GM12878 (cell line): Measurements from ENCODE around the gene FDXACB1. TPM values are rescaled to one million over a fixed set of nuclear protein-coding genes. Genes with fewer than 3 reads are reported as not detected.
A peak's percentile ranks its signal among the peaks of the same experiment; 100 is the strongest.

Experiments
- BHLHE40 ChIP-seq, 2 experiments: fragments of 450-650 bp in 1 of 2; IDR thresholded peaks; 2 replicates each; pipeline ENCODE4 v1.6.1; 2011 to 2017; ENCODE audit warnings: low read depth in 2 of 2, borderline replicate concordance in 1 of 2, improper control_type of control experiment in 1 of 2, low read length in 1 of 2, mild to moderate bottlenecking in 1 of 2
- CBFB ChIP-seq: IDR thresholded peaks from 2 replicates; pipeline ENCODE4 v1.6.1; 2016; ENCODE audit warnings: antibody characterized with exemption, low read depth
- CREB1 ChIP-seq: IDR thresholded peaks from 2 replicates; pipeline ENCODE4 v1.6.1; 2012; ENCODE audit warnings: low read depth, mild to moderate bottlenecking, inconsistent platforms
- CREM ChIP-seq: IDR thresholded peaks from 2 replicates; pipeline ENCODE4 v1.6.1; 2014; ENCODE audit warnings: antibody characterized with exemption, low read depth
- EGR1 ChIP-seq, 2 experiments: IDR thresholded peaks; 1 replicate in 1 of 2; 2 replicates in 1 of 2; pipeline ENCODE4 v1.6.1; 2011 to 2012; ENCODE audit warnings: low read depth in 2 of 2, low read length in 2 of 2, borderline replicate concordance in 1 of 2, mild to moderate bottlenecking in 1 of 2, moderate library complexity in 1 of 2
- HDGF ChIP-seq: fragments of 450-650 bp; IDR thresholded peaks from 2 replicates; pipeline ENCODE4 v1.6.1; 2016; ENCODE audit warnings: antibody characterized with exemption
- IRF4 ChIP-seq: IDR thresholded peaks from 2 replicates; pipeline ENCODE4 v1.6.1; 2011; ENCODE audit warnings: low read depth, low read length
- KDM1A ChIP-seq: fragments of 200-600 bp; sonication (generic); IDR thresholded peaks from 2 replicates; pipeline ENCODE4 v1.6.1; 2016; ENCODE audit warnings: borderline replicate concordance
- MTA2 ChIP-seq: fragments of 450-650 bp; IDR thresholded peaks from 2 replicates; pipeline ENCODE4 v1.6.1; 2016; ENCODE audit warnings: low read depth, mild to moderate bottlenecking, moderate library complexity
- NFYA ChIP-seq: IDR thresholded peaks from 2 replicates; pipeline ENCODE4 v1.6.1; 2011; ENCODE audit warnings: low read depth, mild to moderate bottlenecking, low read length, improper control_type of control experiment, borderline replicate concordance
- RB1 ChIP-seq: fragments of 450-650 bp; formaldehyde crosslinking; IDR thresholded peaks from 2 replicates; pipeline ENCODE4 v1.6.1; 2017; ENCODE audit warnings: mild to moderate bottlenecking, borderline replicate concordance
- RBBP5 ChIP-seq: fragments of 200-600 bp; sonication (generic); conservative IDR thresholded peaks from 2 replicates; pipeline ENCODE4 v1.6.1; 2016
- SIX5 ChIP-seq: IDR thresholded peaks from 2 replicates; pipeline ENCODE4 v1.6.1; 2011; ENCODE audit warnings: mild to moderate bottlenecking, low read depth, low read length, moderate library complexity; ENCODE audit not compliant: severe bottlenecking
- SMAD1 ChIP-seq: fragments of 450-650 bp; IDR thresholded peaks from 2 replicates; pipeline ENCODE4 v1.6.1; 2018; ENCODE audit warnings: mild to moderate bottlenecking, low read depth; ENCODE audit not compliant: partially characterized antibody
- SMARCA5 ChIP-seq: fragments of 450-650 bp; IDR thresholded peaks from 2 replicates; pipeline ENCODE4 v1.6.1; 2017; ENCODE audit warnings: mild to moderate bottlenecking
- SREBF1 ChIP-seq: IDR thresholded peaks from 2 replicates; pipeline ENCODE4 v1.6.1; 2012; ENCODE audit warnings: mild to moderate bottlenecking, low read length
- SREBF2 ChIP-seq: IDR thresholded peaks from 2 replicates; pipeline ENCODE4 v1.6.1; 2012; ENCODE audit warnings: mild to moderate bottlenecking, low read length
- TCF7 ChIP-seq: IDR thresholded peaks from 2 replicates; pipeline ENCODE4 v1.6.1; 2014; ENCODE audit warnings: antibody characterized with exemption, borderline replicate concordance
- ZNF274 ChIP-seq: IDR thresholded peaks from one replicate; pipeline ENCODE4 v1.8.0; 2011; ENCODE audit not compliant: insufficient read length, insufficient read depth
- ZSCAN29 ChIP-seq: fragments of 450-650 bp; IDR thresholded peaks from 2 replicates; pipeline ENCODE4 v1.6.1; 2017; ENCODE audit warnings: mild to moderate bottlenecking, moderate library complexity
- polyA plus RNA-seq, 11 experiments: library from polyadenylated mRNA; depleted of rRNA in 4 of 11; unstranded in 6 of 11; stranded (reverse) in 5 of 11; fragments of >200 nt; fragmentation: Nextera tagmentation in 4 of 11; fragmentation: Illumina TruSeq in 1 of 11; extraction: Ambion mirVana in 4 of 11; extraction: Trizol in 1 of 11; gene quantifications; 1 replicate in 1 of 11; 2 replicates in 10 of 11; pipeline versions ENCODE4 v1.2.1 to v1.2.3, GENCODE V29; 2011 to 2016; ENCODE audit warnings: inconsistent platforms in 2 of 11, missing spikeins in 2 of 11, low read depth in 1 of 11
- total RNA-seq, 4 experiments: library from RNA; depleted of rRNA in 3 of 4; stranded (reverse); fragments of >200 nt in 3 of 4; fragmentation: Illumina TruSeq in 1 of 4; extraction: Trizol in 1 of 4; gene quantifications; 2 replicates each; pipeline versions ENCODE4 v1.2.1 to v1.2.3, GENCODE V29; 2013 to 2021
- TF ChIP-seq, protein P1 (sequence below): IDR thresholded peaks from 2 replicates; pipeline ENCODE4 v1.6.1; 2012; ENCODE audit warnings: mild to moderate bottlenecking, low read depth, low read length
- TF ChIP-seq, protein P2 (sequence below): IDR thresholded peaks from 2 replicates; pipeline ENCODE4 v1.6.1; 2011; ENCODE audit warnings: borderline replicate concordance, low read depth, mild to moderate bottlenecking, moderate library complexity, mixed read lengths, low read length; ENCODE audit not compliant: insufficient read depth; ENCODE audit errors: extremely low read length
- TF ChIP-seq, protein P3 (sequence below): IDR thresholded peaks from 2 replicates; pipeline ENCODE4 v1.6.1; 2011; ENCODE audit warnings: borderline replicate concordance, low read depth, mild to moderate bottlenecking, moderate library complexity, low read length; ENCODE audit not compliant: insufficient read depth, poor library complexity, severe bottlenecking

FDXACB1 gene
- total and polyA plus RNA-seq, 10 of the 15 experiments (the other 5 are each of a cell fraction or from before 2014, with no cell fraction given) = 7.4 to 13.3 (median 9.7) TPM

DNA sequence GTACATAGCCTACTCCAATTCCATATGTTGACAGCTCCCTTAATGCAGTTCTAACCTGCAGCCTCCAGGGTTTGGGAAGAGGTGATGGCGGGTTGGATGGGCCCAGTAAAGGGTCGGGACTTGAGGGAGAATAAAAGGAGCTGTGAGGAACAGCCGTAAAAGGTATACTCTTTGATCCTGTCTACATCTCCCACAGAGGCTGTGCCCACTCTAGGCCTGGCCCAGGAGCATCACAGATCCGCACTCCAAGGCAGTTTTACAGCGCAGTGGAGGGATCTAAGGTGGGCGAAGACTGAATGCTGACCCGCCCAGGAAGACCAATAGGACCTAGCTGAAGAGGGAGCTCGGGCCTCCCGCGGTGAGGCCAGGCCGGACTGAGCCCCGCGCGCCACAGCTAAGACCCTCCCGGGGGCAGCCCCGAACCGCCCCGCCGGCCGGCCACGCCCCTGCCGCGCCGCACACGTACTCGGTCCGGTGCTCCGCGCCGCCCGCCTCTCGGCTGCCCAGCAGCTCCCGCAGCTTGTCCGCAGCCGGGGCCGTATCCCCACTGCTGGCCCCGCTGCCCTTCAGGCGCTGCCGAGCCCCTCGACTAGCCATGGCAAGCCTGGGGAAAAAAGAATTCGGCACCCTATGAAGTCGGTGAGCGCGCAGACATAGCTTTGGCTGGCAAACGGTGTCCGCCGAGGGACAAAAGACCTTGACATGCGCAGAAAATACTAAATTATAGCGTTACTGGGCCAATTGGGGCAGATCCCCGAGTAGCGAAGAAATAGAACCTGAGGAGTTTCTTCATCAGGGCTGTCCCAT lies 7.9 kb downstream of the FDXACB1 start, which contains the start of gene ALG9 (continued):
- TF ChIP-seq, protein P1, sequence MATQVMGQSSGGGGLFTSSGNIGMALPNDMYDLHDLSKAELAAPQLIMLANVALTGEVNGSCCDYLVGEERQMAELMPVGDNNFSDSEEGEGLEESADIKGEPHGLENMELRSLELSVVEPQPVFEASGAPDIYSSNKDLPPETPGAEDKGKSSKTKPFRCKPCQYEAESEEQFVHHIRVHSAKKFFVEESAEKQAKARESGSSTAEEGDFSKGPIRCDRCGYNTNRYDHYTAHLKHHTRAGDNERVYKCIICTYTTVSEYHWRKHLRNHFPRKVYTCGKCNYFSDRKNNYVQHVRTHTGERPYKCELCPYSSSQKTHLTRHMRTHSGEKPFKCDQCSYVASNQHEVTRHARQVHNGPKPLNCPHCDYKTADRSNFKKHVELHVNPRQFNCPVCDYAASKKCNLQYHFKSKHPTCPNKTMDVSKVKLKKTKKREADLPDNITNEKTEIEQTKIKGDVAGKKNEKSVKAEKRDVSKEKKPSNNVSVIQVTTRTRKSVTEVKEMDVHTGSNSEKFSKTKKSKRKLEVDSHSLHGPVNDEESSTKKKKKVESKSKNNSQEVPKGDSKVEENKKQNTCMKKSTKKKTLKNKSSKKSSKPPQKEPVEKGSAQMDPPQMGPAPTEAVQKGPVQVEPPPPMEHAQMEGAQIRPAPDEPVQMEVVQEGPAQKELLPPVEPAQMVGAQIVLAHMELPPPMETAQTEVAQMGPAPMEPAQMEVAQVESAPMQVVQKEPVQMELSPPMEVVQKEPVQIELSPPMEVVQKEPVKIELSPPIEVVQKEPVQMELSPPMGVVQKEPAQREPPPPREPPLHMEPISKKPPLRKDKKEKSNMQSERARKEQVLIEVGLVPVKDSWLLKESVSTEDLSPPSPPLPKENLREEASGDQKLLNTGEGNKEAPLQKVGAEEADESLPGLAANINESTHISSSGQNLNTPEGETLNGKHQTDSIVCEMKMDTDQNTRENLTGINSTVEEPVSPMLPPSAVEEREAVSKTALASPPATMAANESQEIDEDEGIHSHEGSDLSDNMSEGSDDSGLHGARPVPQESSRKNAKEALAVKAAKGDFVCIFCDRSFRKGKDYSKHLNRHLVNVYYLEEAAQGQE = no peak
- peak in 1 of 2 experiments; percentile 76; a peak in 2 of 4 replicates for TF ChIP-seq BHLHE40 (IDR thresholded peaks at IDR 0.05; ENCODE audit: borderline replicate concordance in 1 of 2, low read depth in 2 of 2, low read length in 1 of 2)
- TF ChIP-seq SIX5 = peak; percentile 32
- TF ChIP-seq CBFB = no peak
- no peak for TF ChIP-seq KDM1A
- TF ChIP-seq HDGF = no peak; the same call in 1 of the 2 replicates
- TF ChIP-seq SREBF1 = no peak
- TF ChIP-seq SMAD1 = no peak
- no peak for TF ChIP-seq ZSCAN29
- TF ChIP-seq RBBP5 = no peak
- no peak; the same call in 1 of the 2 replicates for TF ChIP-seq TCF7
- peak; percentile 32; the same call in 1 of the 2 replicates for TF ChIP-seq CREM
- TF ChIP-seq CREB1 = peak; percentile 58; the same call in 1 of the 2 replicates
- TF ChIP-seq ZNF274 = no peak
- no peak for TF ChIP-seq IRF4
- TF ChIP-seq NFYA = no peak
- TF ChIP-seq SREBF2 = no peak
- TF ChIP-seq, protein P2, sequence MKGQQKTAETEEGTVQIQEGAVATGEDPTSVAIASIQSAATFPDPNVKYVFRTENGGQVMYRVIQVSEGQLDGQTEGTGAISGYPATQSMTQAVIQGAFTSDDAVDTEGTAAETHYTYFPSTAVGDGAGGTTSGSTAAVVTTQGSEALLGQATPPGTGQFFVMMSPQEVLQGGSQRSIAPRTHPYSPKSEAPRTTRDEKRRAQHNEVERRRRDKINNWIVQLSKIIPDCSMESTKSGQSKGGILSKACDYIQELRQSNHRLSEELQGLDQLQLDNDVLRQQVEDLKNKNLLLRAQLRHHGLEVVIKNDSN = no peak
- TF ChIP-seq SMARCA5 = peak; percentile 73; the same call in 1 of the 2 replicates
- peak; percentile 96 for TF ChIP-seq RB1
- TF ChIP-seq, protein P3, sequence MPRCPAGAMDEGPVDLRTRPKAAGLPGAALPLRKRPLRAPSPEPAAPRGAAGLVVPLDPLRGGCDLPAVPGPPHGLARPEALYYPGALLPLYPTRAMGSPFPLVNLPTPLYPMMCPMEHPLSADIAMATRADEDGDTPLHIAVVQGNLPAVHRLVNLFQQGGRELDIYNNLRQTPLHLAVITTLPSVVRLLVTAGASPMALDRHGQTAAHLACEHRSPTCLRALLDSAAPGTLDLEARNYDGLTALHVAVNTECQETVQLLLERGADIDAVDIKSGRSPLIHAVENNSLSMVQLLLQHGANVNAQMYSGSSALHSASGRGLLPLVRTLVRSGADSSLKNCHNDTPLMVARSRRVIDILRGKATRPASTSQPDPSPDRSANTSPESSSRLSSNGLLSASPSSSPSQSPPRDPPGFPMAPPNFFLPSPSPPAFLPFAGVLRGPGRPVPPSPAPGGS = no peak
- no peak for TF ChIP-seq MTA2
- no peak for TF ChIP-seq EGR1 (IDR thresholded peaks at IDR 0.05; ENCODE audit: borderline replicate concordance in 1 of 2, low read depth in 2 of 2, low read length in 2 of 2)
